GM12878 (cell line): Measurements from ENCODE around the gene CBX8.

Experiments
- BRCA1 ChIP-seq: IDR thresholded peaks from 2 replicates; pipeline ENCODE4 v1.6.1; 2011; ENCODE audit warnings: low read depth, low read length, improper control_type of control experiment
- RAD21 ChIP-seq: IDR thresholded peaks from 2 replicates; pipeline ENCODE4 v1.6.1; 2011; ENCODE audit warnings: mild to moderate bottlenecking, low read depth, low read length, moderate library complexity; ENCODE audit not compliant: insufficient read depth
- SUZ12 ChIP-seq: fragments of 200-600 bp; sonication (generic); IDR thresholded peaks from one replicate; pipeline ENCODE4 v1.6.1; 2018; ENCODE audit warnings: antibody characterized with exemption, mild to moderate bottlenecking; ENCODE audit not compliant: unreplicated experiment
- ZNF217 ChIP-seq: fragments of 450-650 bp; IDR thresholded peaks from 2 replicates; pipeline ENCODE4 v1.6.1; 2017; ENCODE audit warnings: antibody characterized with exemption, mild to moderate bottlenecking
- TF ChIP-seq, protein P1 (sequence below), 3 experiments: IDR thresholded peaks in 2 of 3; conservative IDR thresholded peaks in 1 of 3; 2 replicates each; pipeline ENCODE4 v1.5.1; 2011; ENCODE audit warnings: low read depth in 3 of 3, low read length in 3 of 3, mild to moderate bottlenecking in 3 of 3, control low read depth in 2 of 3, moderate library complexity in 2 of 3, inconsistent platforms in 1 of 3, mixed read lengths in 1 of 3; ENCODE audit not compliant: control insufficient read depth in 2 of 3, insufficient read depth in 1 of 3; ENCODE audit errors: extremely low read depth in 1 of 3

DNA sequence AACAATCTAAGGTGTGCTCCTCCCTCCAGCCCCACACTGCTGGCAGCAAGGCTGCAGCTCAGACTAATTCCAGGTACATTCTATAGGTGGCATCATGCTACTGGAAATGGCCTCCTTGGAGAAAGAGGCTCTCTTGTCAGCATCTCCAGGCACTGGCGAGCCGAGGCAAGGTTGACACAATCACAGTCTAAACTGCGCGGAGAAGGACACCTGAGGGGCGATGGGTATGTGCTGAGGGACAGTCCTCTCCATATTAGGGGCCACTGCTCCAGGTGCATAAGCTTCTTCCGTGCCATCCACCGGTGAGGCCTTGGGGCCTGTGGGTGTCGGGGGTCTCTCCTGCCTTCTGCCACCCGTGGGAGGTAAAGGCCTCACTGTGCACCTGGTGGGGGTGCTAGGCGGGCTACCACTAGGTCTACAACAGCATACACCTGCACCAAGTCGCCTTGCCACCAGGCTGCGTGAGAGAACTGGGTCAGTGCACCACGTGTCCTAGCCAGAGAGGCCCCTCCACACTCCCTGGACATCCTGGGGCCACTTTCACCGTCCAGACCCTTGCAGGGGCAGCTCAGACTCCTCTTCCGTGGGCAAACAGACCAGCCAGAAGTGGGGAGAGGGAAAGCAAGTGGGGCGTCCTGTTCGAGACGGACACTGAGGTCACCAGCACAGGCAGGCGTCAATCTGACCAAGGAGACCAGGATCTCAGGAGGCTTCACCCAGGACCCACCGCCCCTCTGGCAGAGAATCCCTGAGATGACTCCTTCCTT, 12.1 kb upstream of the CBX8 start:
- TF ChIP-seq, protein P1, sequence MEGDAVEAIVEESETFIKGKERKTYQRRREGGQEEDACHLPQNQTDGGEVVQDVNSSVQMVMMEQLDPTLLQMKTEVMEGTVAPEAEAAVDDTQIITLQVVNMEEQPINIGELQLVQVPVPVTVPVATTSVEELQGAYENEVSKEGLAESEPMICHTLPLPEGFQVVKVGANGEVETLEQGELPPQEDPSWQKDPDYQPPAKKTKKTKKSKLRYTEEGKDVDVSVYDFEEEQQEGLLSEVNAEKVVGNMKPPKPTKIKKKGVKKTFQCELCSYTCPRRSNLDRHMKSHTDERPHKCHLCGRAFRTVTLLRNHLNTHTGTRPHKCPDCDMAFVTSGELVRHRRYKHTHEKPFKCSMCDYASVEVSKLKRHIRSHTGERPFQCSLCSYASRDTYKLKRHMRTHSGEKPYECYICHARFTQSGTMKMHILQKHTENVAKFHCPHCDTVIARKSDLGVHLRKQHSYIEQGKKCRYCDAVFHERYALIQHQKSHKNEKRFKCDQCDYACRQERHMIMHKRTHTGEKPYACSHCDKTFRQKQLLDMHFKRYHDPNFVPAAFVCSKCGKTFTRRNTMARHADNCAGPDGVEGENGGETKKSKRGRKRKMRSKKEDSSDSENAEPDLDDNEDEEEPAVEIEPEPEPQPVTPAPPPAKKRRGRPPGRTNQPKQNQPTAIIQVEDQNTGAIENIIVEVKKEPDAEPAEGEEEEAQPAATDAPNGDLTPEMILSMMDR (IDR thresholded peaks at IDR 0.05 in 2 of 3, conservative IDR thresholded peaks at IDR 0.05 in 1 of 3; ENCODE audit: control insufficient read depth in 2 of 3, extremely low read depth in 1 of 3, insufficient read depth in 1 of 3, low read depth in 3 of 3, low read length in 3 of 3), result peak; percentile 36 to 73 (median 39); a peak in 4 of 6 replicates
- no peak for TF ChIP-seq ZNF217
- peak; percentile 62 for TF ChIP-seq RAD21
- TF ChIP-seq SUZ12, result no peak
- no peak for TF ChIP-seq BRCA1
